GM12878 (cell line): ENCODE data around the gene FHOD3. TPM values are rescaled to one million over a fixed set of nuclear protein-coding genes. Genes with fewer than 3 reads are reported as not detected.

ENCODE experiments used
- ATAC-seq: fragments of 200-7000 bp; cut with Tn5 transposase; 3 replicates; pipeline ENCODE4 v1.9.1; 2020; ENCODE audit warnings: mild to moderate bottlenecking, moderate library complexity
- BruUV-seq: library from RNA; stranded (reverse); fragments of 400-500 nt; replicated peaks from 2 replicates; lab custom pipeline; 2021; lab: Mats Ljungman, UMichigan
- CTCF ChIA-PET: fragments of 300-600 bp; sonication (Branson Sonifier 250); formaldehyde crosslinking; extraction: SDS; loops from one replicate; lab custom pipeline; 2021; ENCODE audit warnings: inconsistent platforms; lab: Yijun Ruan, JAX
- POLR2A ChIA-PET: fragments of 350-600 bp; formaldehyde crosslinking; extraction: SDS; loops from one replicate; lab custom pipeline; 2021; ENCODE audit warnings: inconsistent platforms; lab: Charles Lee
- RAD21 ChIA-PET: fragments of 300-600 bp; sonication (Branson Sonifier 250); formaldehyde crosslinking; loops from one replicate; lab custom pipeline; 2023; ENCODE audit warnings: antibody characterized with exemption; ENCODE audit not compliant: unreplicated experiment; lab: Charles Lee
- SMC1A ChIA-PET: fragments of 300-600 bp; sonication (Branson Sonifier 250); formaldehyde crosslinking; loops from one replicate; lab custom pipeline; 2023; ENCODE audit not compliant: unreplicated experiment, uncharacterized antibody; lab: Charles Lee
- DNase-seq: peaks from one replicate; pipeline ENCODE4 v3.0.0-alpha.2; 2011; ENCODE audit warnings: low read depth, low spot score
- FAIRE-seq: peaks from 3 replicates; lab custom pipeline; 2011; peaks lifted over from hg19 to GRCh38; lab: Jason Lieb, UNC
- H2AFZ ChIP-seq: 2 replicates; pipeline ENCODE4 v1.6.0; 2011; ENCODE audit warnings: low read depth, low read length, control low read depth; ENCODE audit not compliant: control insufficient read depth
- H3K27ac ChIP-seq: 2 replicates; pipeline ENCODE4 v1.5.1; 2011; ENCODE audit warnings: control low read depth; ENCODE audit not compliant: control insufficient read depth, insufficient read depth
- H3K27me3 ChIP-seq, 2 experiments: replicated peaks in 1 of 2; 2 replicates each; pipeline versions ENCODE4 v1.6.0 to v1.6.1; 2011; ENCODE audit warnings: low read length in 1 of 2; ENCODE audit not compliant: control insufficient read depth in 2 of 2, insufficient read depth in 2 of 2
- H3K36me3 ChIP-seq, 2 experiments: 2 replicates each; pipeline ENCODE4 v1.5.1; 2011; ENCODE audit warnings: low read length in 1 of 2; ENCODE audit not compliant: control insufficient read depth in 2 of 2, insufficient read depth in 2 of 2
- H3K4me1 ChIP-seq: 2 replicates; pipeline ENCODE4 v1.6.1; 2011; ENCODE audit warnings: mild to moderate bottlenecking, low read length, moderate library complexity, mixed read lengths; ENCODE audit not compliant: control insufficient read depth, insufficient read depth
- H3K4me2 ChIP-seq: 2 replicates; pipeline ENCODE4 v1.6.0; 2011; ENCODE audit warnings: control low read depth; ENCODE audit not compliant: control insufficient read depth, insufficient read depth
- H3K4me3 ChIP-seq: fragments of 200-600 bp; sonication (generic); 2 replicates; pipeline ENCODE4 v1.5.1; 2016
- H3K79me2 ChIP-seq: 2 replicates; pipeline ENCODE4 v1.6.0; 2011; ENCODE audit warnings: low read length; ENCODE audit not compliant: control insufficient read depth, insufficient read depth
- H3K9ac ChIP-seq: 2 replicates; pipeline ENCODE4 v1.8.0; 2011; ENCODE audit warnings: low read length, control low read depth, mixed read lengths; ENCODE audit not compliant: control insufficient read depth, insufficient read depth
- H3K9me3 ChIP-seq: replicated peaks from 3 replicates; pipeline ENCODE4 v1.5.1; 2011; ENCODE audit warnings: mild to moderate bottlenecking, low read length; ENCODE audit not compliant: control insufficient read depth, insufficient read depth
- H4K20me1 ChIP-seq: 2 replicates; pipeline ENCODE4 v1.6.0; 2011; ENCODE audit not compliant: control insufficient read depth, insufficient read depth
- CBX5 ChIP-seq: sonication (generic); IDR thresholded peaks from 2 replicates; pipeline ENCODE4 v1.6.1; 2016; ENCODE audit warnings: low read depth, moderate library complexity, mild to moderate bottlenecking, inconsistent platforms
- EED ChIP-seq: sonication (generic); IDR thresholded peaks from 2 replicates; pipeline ENCODE4 v1.6.1; 2016; ENCODE audit warnings: antibody characterized with exemption, low read depth
- ESRRA ChIP-seq: IDR thresholded peaks from 2 replicates; pipeline ENCODE4 v1.6.1; 2012; ENCODE audit warnings: mild to moderate bottlenecking, low read length, improper control_type of control experiment
- IKZF2 ChIP-seq, 2 experiments: fragments of 450-650 bp; IDR thresholded peaks; 2 replicates each; pipeline ENCODE4 v1.6.1; 2017; ENCODE audit warnings: mild to moderate bottlenecking in 2 of 2, moderate library complexity in 2 of 2
- JUND ChIP-seq: IDR thresholded peaks from 2 replicates; pipeline ENCODE4 v1.6.1; 2012; ENCODE audit warnings: low read depth, mild to moderate bottlenecking, low read length, improper control_type of control experiment, moderate library complexity
- SMARCA5 ChIP-seq: fragments of 450-650 bp; IDR thresholded peaks from 2 replicates; pipeline ENCODE4 v1.6.1; 2017; ENCODE audit warnings: mild to moderate bottlenecking
- WGBS: methylation state at CpG from one replicate; pipeline ENCODE4 v1.1.6; 2016; ENCODE audit warnings: low lambda C conversion rate; ENCODE audit not compliant: insufficient replicate concordance, insufficient coverage; ENCODE audit errors: missing lambda C conversion rate; 5-methylcytosine and 5-hydroxymethylcytosine counted together
- in situ Hi-C: fragments of 300-500 bp; cut with MboI; formaldehyde crosslinking; loops from 9 replicates; pipeline ENCODE4 v1.14.3; 2018; ENCODE audit warnings: mixed read lengths
- intact Hi-C: fragments of 100-400 bp; cut with micrococcal nuclease; formaldehyde crosslinking; loops from one replicate; pipeline ENCODE4 v1.14.2; 2022; ENCODE audit not compliant: unreplicated experiment
- polyA plus RNA-seq, 11 experiments: library from polyadenylated mRNA; depleted of rRNA in 4 of 11; unstranded in 6 of 11; stranded (reverse) in 5 of 11; fragments of >200 nt; fragmentation: Nextera tagmentation in 4 of 11; fragmentation: Illumina TruSeq in 1 of 11; extraction: Ambion mirVana in 4 of 11; extraction: Trizol in 1 of 11; gene quantifications; 1 replicate in 1 of 11; 2 replicates in 10 of 11; pipeline versions ENCODE4 v1.2.1 to v1.2.3, GENCODE V29; 2011 to 2016; ENCODE audit warnings: inconsistent platforms in 2 of 11, missing spikeins in 2 of 11, low read depth in 1 of 11
- total RNA-seq, 4 experiments: library from RNA; depleted of rRNA in 3 of 4; stranded (reverse); fragments of >200 nt in 3 of 4; fragmentation: Illumina TruSeq in 1 of 4; extraction: Trizol in 1 of 4; gene quantifications; 2 replicates each; pipeline versions ENCODE4 v1.2.1 to v1.2.3, GENCODE V29; 2013 to 2021
- TF ChIP-seq, protein P1 (sequence below): IDR thresholded peaks from 2 replicates; pipeline ENCODE4 v1.6.1; 2012; ENCODE audit warnings: improper control_type of control experiment, low read depth, low read length; ENCODE audit not compliant: insufficient replicate concordance

Gene FHOD3
- total and polyA plus RNA-seq, 10 of the 15 experiments (the other 5 are each of a cell fraction or from before 2014, with no cell fraction given) = 0.77 to 26.7 (median 10.4) TPM

DNA sequence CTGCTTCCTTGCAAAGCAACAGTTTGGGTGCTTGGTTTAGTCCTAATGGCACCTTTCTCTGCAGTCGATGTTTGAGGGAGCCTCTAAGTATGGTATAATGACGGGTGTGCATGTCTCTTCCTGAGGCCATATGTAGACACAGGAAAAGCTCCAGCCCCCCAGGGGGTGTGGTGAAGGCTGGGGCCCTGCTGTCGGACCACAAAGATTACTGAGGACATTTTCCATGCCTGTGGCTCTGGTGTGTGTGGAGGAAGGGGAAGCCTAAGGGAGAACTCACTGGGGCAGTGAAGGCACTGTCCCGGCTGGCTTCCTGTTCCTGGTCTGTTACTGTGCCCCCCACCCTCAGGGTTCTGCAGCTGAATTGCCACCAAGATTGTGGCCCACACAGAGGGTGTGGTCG, 187.1 kb downstream of the FHOD3 start:
- DNase-seq (no peak), FAIRE-seq (no peak), ATAC-seq (no peak)
- 0 out of 2 replicates have a peak, but pooled peaks cover 2% of the 10 kb centered on the region for H4K20me1 ChIP-seq
- SMC1A ChIA-PET = interaction anchor here (0.7 to 2.8 kb wide), 4 partner anchors 10 to 103 kb away, joined by 3 to 10 read pairs (median 3); no protein-coding TSS in a partner anchor
- no peak overlapping the region for H2AFZ ChIP-seq
- WGBS = 12% methylated on average over 5 of the region's 5 CpGs
- no peaks in the 10 kb centered on the region for H3K27me3 ChIP-seq
- RAD21 ChIA-PET = interaction anchor here (0.7 to 1.0 kb wide), 2 partner anchors 23 to 33 kb away, joined by 3 read pairs; no protein-coding TSS in a partner anchor
- POLR2A ChIA-PET = interaction anchor here (1.0 kb wide), 1 partner anchor 12 kb away, joined by 3 read pairs; no protein-coding TSS in a partner anchor
- no peaks in the 10 kb centered on the region; a peak in 1 of 4 replicates for H3K36me3 ChIP-seq
- in situ Hi-C loops = no loop called here
- BruUV-seq = no TSS peak
- no peaks in the 10 kb centered on the region for H3K4me1 ChIP-seq
- H3K79me2 ChIP-seq = no peaks in the 10 kb centered on the region
- no peak overlapping the region for H3K4me3 ChIP-seq
- H3K27ac ChIP-seq = no peak overlapping the region
- H3K9me3 ChIP-seq = no peaks in the 10 kb centered on the region
- intact Hi-C loops = loop anchor here (5.0 kb wide), 1 partner anchor 48 kb away; no protein-coding TSS in a partner anchor
- TF ChIP-seq SMARCA5 (no peak), IKZF2 (IDR thresholded peaks at IDR 0.05) (no peak), EED (no peak), CBX5 (no peak), ESRRA (no peak), JUND (no peak)
- TF ChIP-seq, protein P1, sequence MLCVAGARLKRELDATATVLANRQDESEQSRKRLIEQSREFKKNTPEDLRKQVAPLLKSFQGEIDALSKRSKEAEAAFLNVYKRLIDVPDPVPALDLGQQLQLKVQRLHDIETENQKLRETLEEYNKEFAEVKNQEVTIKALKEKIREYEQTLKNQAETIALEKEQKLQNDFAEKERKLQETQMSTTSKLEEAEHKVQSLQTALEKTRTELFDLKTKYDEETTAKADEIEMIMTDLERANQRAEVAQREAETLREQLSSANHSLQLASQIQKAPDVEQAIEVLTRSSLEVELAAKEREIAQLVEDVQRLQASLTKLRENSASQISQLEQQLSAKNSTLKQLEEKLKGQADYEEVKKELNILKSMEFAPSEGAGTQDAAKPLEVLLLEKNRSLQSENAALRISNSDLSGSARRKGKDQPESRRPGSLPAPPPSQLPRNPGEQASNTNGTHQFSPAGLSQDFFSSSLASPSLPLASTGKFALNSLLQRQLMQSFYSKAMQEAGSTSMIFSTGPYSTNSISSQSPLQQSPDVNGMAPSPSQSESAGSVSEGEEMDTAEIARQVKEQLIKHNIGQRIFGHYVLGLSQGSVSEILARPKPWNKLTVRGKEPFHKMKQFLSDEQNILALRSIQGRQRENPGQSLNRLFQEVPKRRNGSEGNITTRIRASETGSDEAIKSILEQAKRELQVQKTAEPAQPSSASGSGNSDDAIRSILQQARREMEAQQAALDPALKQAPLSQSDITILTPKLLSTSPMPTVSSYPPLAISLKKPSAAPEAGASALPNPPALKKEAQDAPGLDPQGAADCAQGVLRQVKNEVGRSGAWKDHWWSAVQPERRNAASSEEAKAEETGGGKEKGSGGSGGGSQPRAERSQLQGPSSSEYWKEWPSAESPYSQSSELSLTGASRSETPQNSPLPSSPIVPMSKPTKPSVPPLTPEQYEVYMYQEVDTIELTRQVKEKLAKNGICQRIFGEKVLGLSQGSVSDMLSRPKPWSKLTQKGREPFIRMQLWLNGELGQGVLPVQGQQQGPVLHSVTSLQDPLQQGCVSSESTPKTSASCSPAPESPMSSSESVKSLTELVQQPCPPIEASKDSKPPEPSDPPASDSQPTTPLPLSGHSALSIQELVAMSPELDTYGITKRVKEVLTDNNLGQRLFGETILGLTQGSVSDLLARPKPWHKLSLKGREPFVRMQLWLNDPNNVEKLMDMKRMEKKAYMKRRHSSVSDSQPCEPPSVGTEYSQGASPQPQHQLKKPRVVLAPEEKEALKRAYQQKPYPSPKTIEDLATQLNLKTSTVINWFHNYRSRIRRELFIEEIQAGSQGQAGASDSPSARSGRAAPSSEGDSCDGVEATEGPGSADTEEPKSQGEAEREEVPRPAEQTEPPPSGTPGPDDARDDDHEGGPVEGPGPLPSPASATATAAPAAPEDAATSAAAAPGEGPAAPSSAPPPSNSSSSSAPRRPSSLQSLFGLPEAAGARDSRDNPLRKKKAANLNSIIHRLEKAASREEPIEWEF = no peak
- no peak overlapping the region for H3K4me2 ChIP-seq
- no peak overlapping the region for H3K9ac ChIP-seq
- CTCF ChIA-PET = no interaction called here
